Fibroblast of the aortic adventitia (primary cell): ENCODE results near the gene SLC20A1. TPM values are rescaled to one million over a fixed set of nuclear protein-coding genes. Genes with fewer than 3 reads are reported as not detected.

Experiments used
- DNase-seq: peaks from one replicate; pipeline ENCODE4 v3.0.0-alpha.2; 2010; ENCODE audit warnings: low read depth
- H3K4me3 ChIP-seq: 2 replicates; pipeline ENCODE4 v1.5.1; 2011; ENCODE audit warnings: low read depth, mild to moderate bottlenecking, control low read depth, low read length, moderate library complexity
- CTCF ChIP-seq: IDR thresholded peaks from 2 replicates; pipeline ENCODE4 v1.5.1; 2011; ENCODE audit warnings: mild to moderate bottlenecking, low read length, control low read depth, inconsistent platforms; ENCODE audit not compliant: insufficient read depth
- total RNA-seq: library from RNA; depleted of rRNA; stranded (reverse); fragments of >200 nt; gene quantifications from 2 replicates; pipeline ENCODE4 v1.2.3, GENCODE V29; 2012; ENCODE audit warnings: low replicate concordance

Gene SLC20A1
- total RNA-seq, 1 donor: 134 TPM

DNA sequence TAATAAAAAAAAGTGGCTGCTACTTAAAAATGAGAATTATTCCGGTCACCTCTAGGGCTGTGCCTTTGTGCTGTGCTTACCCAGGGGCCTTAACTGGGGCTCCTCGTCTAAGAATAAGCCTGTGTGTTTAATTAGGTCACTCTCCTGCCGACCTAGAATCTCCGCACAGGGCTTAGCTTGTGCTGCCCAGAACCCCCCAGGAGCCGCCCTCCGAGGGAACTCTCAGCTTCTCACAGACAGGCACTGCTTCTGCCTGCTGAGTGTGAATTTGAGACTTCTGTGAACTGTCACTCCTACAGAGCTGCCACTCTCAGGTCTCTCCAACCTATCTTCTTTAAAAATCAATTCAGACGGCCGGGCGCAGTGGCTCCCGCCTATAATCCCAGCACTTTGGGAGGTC, 63.2 kb downstream of the SLC20A1 start:
- TF ChIP-seq CTCF: no peak
- no peak overlapping the region for H3K4me3 ChIP-seq
- DNase-seq: no peak

DNA sequence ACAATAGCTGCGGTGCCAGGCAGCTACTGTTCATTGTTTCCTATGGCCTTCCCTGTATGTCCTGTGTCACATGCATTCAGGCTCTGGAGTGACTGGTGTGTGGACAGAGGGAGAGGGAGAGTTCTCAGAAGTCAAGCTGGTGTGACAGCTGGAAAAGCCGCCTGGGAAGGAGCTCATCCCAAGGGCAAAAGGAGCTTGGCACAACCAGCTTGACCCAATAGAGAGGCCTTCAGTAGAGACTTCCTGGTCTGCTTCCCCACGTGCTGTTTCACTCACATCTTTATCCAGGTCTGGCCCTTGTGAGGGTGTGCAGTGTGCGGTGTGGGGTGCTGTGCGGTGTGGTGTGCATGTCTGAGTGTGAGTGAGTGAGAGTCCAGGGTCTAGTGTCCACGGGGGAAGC, 64.0 kb downstream of the SLC20A1 start:
- H3K4me3 ChIP-seq: no peak overlapping the region
- TF ChIP-seq CTCF: no peak
- DNase-seq: no peak

DNA sequence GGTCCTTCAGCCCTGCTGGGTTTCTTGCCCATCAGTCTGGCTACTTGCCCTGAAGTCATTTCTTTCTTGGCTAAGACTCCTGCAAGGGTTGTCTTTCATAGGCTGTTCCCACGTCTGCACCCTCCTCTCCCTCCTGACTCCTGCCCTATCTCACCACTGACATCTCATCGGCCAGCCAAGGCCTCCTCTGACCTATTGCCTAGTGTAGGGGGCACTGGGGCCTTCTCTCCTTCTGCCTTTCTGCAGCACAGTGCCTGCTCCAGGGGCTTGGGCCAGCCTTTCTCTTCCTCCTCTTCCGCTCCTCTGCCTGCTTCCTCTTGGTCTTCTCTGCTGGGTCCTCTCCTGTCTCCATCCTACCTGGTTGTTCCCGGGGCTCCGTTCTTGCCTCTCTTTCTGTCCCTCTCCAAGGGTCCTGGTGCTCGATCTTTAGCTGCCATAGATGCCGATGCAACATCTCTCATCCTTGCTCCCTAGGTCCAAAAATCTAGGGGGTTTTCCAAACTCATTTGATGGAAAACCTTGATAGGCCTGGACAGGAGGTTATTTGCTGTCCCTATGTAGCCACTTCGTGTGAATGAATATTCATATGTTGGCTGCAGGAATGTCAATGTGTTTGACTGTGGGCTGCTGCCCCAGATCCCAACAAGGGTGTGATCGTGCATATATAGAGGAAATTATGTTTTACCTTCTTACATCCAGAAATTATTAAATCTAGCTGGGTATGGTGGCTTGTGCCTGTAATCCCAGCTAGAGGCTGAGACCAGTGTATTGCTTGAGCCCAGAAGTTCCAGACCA, 65.4 kb downstream of the SLC20A1 start:
- no peak for DNase-seq

GRCh38 chr2:112712465-112712864, 66.7 kb downstream of the SLC20A1 start:
- DNase-seq: no peak
- no peak overlapping the region for H3K4me3 ChIP-seq
- TF ChIP-seq CTCF: no peak

More for the DNA sequence above, 65.4 kb downstream of the SLC20A1 start:
- H3K4me3 ChIP-seq: no peak overlapping the region
- no peak for TF ChIP-seq CTCF

DNA sequence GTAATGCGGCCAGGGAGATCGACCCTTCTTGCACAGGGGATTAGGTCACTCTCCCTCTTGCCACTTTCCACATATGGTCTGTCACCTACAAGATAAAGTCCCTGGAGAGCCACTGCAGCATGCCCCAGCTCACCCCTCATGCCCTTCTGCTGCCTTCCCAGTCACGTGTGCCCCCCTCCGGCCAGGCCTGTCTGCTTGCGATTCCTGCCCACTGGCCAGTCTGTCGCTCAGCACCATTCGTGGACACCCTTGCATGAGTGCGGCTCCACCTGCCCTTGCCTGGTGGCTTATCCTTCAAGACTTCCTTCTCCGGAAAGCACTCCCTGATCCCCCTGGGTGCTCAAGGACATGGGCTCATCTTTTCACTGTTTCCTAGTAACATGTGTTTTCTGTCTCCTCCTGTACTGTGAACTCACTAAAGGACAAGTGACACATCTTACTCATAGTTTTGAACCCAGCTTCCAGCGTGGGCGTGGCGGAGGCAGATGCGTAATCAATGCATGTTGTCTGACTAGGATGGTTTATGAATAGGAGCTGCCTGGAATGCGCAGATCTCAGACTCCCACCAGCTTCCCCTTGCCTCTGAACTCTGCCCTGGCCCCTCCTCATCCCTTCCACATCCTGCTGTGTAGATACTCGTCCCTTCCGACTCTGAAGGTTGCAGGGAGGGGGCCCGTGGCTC, 67.3 kb downstream of the SLC20A1 start:
- no peak overlapping the region for H3K4me3 ChIP-seq
- peak; percentile 20 for DNase-seq
- TF ChIP-seq CTCF: no peak

Other genes starting within 250 kb of the SLC20A1 start
- 16.4 and 22.1 TPM in 2 replicates for gene RGPD8, start 212.3 kb upstream of the SLC20A1 start, total RNA-seq
- 33.6 and 75.6 TPM in 2 replicates for gene TTL, start 163.8 kb upstream of the SLC20A1 start, total RNA-seq
- gene POLR1B, start 103.5 kb upstream of the SLC20A1 start, total RNA-seq: 12.2 and 15.3 TPM in 2 replicates
- gene CHCHD5, start 61.3 kb upstream of the SLC20A1 start, total RNA-seq: 9.2 and 13.1 TPM in 2 replicates
- not detected in 2 replicates for gene NT5DC4, start 75.1 kb downstream of the SLC20A1 start, total RNA-seq
- 2.7 and 26.4 TPM in 2 replicates for gene CKAP2L, start 118.7 kb downstream of the SLC20A1 start, total RNA-seq
- 0.90 TPM in 1 of 2 replicates, not detected in the other for gene IL1A, start 138.6 kb downstream of the SLC20A1 start, total RNA-seq
- 2.4 TPM in 1 of 2 replicates, not detected in the other for gene IL1B, start 190.8 kb downstream of the SLC20A1 start, total RNA-seq